ENCODE results near the gene SIN3B.

SIN3B gene

DNA sequence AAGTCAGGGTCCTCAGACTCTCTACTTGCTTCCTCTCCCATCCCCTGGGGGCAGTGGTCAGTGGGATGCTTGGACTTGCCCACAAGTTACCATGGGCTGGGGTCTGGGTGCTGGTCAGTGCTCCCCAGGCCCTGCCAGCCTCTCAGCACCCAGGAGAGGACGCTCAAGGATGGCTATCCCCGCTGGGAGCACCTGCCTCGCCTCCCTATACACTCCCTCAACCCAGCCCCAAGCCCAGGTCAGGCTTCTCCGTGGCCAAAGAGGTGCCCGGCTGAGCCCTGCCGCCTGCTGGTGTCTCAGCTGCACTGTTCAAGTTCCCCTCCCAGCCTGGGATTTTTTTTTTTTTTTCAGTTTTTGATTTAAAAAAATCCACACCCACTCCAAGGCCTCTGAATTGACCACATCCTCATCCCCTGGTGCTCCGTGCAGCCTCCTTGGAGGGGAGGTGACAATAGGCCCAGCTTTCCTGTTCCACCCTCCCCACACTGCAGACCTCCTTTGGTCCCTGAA, 70.4 kb downstream of the SIN3B start:
- H3K4me2 ChIP-seq (ENCODE audit: low read length): peak overlapping the region; percentile 43
- peaks cover 50% of the 10 kb centered on the region for H3K4me1 ChIP-seq (ENCODE audit: control insufficient read depth, low read length)
- H3K27me3 ChIP-seq (ENCODE audit: control insufficient read depth, low read length): no peaks in the 10 kb centered on the region
- no peaks in the 10 kb centered on the region for H3K9me2 ChIP-seq (replicated peaks; ENCODE audit: control insufficient read depth, low read length)
- no peaks in the 10 kb centered on the region for H4K20me1 ChIP-seq (ENCODE audit: control insufficient read depth, insufficient read depth, low read depth, low read length)
- H3K9me3 ChIP-seq (ENCODE audit: control insufficient read depth, insufficient read depth, low read length): no peaks in the 10 kb centered on the region
- H3F3A ChIP-seq (ENCODE audit: control insufficient read depth, insufficient read depth): peaks cover 9% of the 10 kb centered on the region; the same call in 1 of the 2 replicates
- H3K27ac ChIP-seq (ENCODE audit: low read depth, low read length): no peak overlapping the region
- H3K4me3 ChIP-seq (ENCODE audit: low read length): no peak overlapping the region
- TF ChIP-seq EZH2phosphoT487 (IDR thresholded peaks at IDR 0.05; ENCODE audit: borderline replicate concordance, low read length): no peak
- TF ChIP-seq, protein P1, sequence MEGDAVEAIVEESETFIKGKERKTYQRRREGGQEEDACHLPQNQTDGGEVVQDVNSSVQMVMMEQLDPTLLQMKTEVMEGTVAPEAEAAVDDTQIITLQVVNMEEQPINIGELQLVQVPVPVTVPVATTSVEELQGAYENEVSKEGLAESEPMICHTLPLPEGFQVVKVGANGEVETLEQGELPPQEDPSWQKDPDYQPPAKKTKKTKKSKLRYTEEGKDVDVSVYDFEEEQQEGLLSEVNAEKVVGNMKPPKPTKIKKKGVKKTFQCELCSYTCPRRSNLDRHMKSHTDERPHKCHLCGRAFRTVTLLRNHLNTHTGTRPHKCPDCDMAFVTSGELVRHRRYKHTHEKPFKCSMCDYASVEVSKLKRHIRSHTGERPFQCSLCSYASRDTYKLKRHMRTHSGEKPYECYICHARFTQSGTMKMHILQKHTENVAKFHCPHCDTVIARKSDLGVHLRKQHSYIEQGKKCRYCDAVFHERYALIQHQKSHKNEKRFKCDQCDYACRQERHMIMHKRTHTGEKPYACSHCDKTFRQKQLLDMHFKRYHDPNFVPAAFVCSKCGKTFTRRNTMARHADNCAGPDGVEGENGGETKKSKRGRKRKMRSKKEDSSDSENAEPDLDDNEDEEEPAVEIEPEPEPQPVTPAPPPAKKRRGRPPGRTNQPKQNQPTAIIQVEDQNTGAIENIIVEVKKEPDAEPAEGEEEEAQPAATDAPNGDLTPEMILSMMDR (IDR thresholded peaks at IDR 0.05; ENCODE audit: low read depth, low read length, poor library complexity, severe bottlenecking): peak; percentile 70
- H3K79me2 ChIP-seq (ENCODE audit: control insufficient read depth, low read length): no peaks in the 10 kb centered on the region; the same call in 1 of the 2 replicates
- peaks cover 2% of the 10 kb centered on the region for H3K36me3 ChIP-seq (ENCODE audit: control insufficient read depth, low read length)

DNA sequence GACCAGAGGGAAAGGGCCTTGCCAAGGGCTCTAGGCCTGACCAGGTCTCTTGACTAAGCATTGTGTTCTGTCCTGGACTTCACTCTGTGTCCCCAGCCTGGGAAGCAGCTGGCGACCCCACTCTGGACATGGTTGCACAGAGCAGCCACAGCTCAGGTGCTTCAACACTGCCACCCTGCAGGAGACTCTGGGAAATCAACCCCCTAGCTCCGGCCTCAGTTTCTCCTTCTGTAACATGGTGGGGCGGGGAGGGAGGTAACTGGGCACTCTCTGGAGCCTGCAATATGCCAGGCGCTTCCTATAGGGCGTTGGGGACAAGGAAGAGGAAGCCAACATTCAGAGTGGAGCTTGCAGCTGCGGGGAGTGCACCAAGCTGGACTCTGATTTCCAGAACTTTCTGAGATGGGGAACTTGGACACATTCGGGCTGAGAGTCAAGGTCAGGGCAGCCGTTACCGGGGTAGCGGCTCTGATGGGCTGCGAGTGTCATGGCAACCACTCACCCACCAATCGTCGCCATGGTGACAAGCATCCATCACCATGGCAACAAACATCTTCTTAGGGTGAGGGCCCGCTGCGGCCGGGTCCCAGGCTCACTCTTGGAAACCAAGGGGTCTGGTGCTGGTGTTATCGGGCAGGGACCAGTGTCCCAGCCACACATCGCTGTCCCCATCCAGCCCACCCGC, 72.4 kb downstream of the SIN3B start:
- TF ChIP-seq, protein P1 (IDR thresholded peaks at IDR 0.05; ENCODE audit: low read depth, low read length, poor library complexity, severe bottlenecking): no peak
- TF ChIP-seq EZH2phosphoT487 (IDR thresholded peaks at IDR 0.05; ENCODE audit: borderline replicate concordance, low read length): no peak

DNA sequence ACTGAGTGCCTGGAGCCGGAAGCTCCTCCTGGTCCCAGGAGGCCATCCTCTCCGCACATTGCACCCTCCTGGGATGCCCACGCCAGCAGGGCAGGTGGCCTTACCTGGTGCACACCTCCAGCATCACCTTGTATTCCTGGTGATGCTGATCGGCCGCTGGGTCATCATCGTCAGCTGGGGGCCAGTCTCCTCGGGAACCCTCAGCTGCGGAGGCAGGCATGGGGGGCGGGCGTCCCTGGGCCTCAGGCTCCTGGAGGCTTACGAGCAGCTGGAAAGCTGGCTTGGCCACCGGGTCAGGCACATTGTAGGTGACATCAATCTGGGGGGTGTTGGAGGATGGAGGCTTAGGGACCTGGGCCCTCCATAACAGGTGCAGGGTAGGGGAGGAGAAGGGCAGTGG, 73.3 kb downstream of the SIN3B start:
- no peak overlapping the region for H3K4me3 ChIP-seq (ENCODE audit: low read length)
- no peak overlapping the region for H3K4me2 ChIP-seq (ENCODE audit: low read length)
- H3K9me3 ChIP-seq (ENCODE audit: control insufficient read depth, insufficient read depth, low read length): no peaks in the 10 kb centered on the region
- TF ChIP-seq, protein P1 (IDR thresholded peaks at IDR 0.05; ENCODE audit: low read depth, low read length, poor library complexity, severe bottlenecking): no peak
- TF ChIP-seq EZH2phosphoT487 (IDR thresholded peaks at IDR 0.05; ENCODE audit: borderline replicate concordance, low read length): no peak
- no peak overlapping the region for H3K27ac ChIP-seq (ENCODE audit: low read depth, low read length)
- peaks cover 26% of the 10 kb centered on the region for H3K4me1 ChIP-seq (ENCODE audit: control insufficient read depth, low read length)
- H3K79me2 ChIP-seq (ENCODE audit: control insufficient read depth, low read length): no peaks in the 10 kb centered on the region
- H3K27me3 ChIP-seq (ENCODE audit: control insufficient read depth, low read length): no peaks in the 10 kb centered on the region
- H3K36me3 ChIP-seq (ENCODE audit: control insufficient read depth, low read length): no peaks in the 10 kb centered on the region
- no peaks in the 10 kb centered on the region for H3K9me2 ChIP-seq (replicated peaks; ENCODE audit: control insufficient read depth, low read length)
- H3F3A ChIP-seq (ENCODE audit: control insufficient read depth, insufficient read depth): 0 out of 2 replicates have a peak, but pooled peaks cover 4% of the 10 kb centered on the region
- no peaks in the 10 kb centered on the region for H4K20me1 ChIP-seq (ENCODE audit: control insufficient read depth, insufficient read depth, low read depth, low read length)

More for the DNA sequence above, 72.4 kb downstream of the SIN3B start:
- Histone ChIP-seq H3K27me3 (ENCODE audit: control insufficient read depth, low read length) (no peaks in the 10 kb centered on the region), H3F3A (ENCODE audit: control insufficient read depth, insufficient read depth) (0 out of 2 replicates have a peak, but pooled peaks cover 4% of the 10 kb centered on the region), H3K27ac (ENCODE audit: low read depth, low read length) (no peak overlapping the region), H3K9me2 (replicated peaks; ENCODE audit: control insufficient read depth, low read length) (no peaks in the 10 kb centered on the region), H4K20me1 (ENCODE audit: control insufficient read depth, insufficient read depth, low read depth, low read length) (no peaks in the 10 kb centered on the region), H3K36me3 (ENCODE audit: control insufficient read depth, low read length) (no peaks in the 10 kb centered on the region), H3K4me2 (ENCODE audit: low read length) (no peak overlapping the region), H3K4me3 (ENCODE audit: low read length) (no peak overlapping the region), H3K79me2 (ENCODE audit: control insufficient read depth, low read length) (no peaks in the 10 kb centered on the region), H3K9me3 (ENCODE audit: control insufficient read depth, insufficient read depth, low read length) (no peaks in the 10 kb centered on the region), H3K4me1 (ENCODE audit: control insufficient read depth, low read length) (peaks cover 30% of the 10 kb centered on the region)
